ENCODE data around the gene RIC8B. TPM values are rescaled to one million over a fixed set of nuclear protein-coding genes. Genes with fewer than 3 reads are reported as not detected.

RIC8B gene
- total RNA-seq, 2 donors from 2014 or later: 15.8 to 18.2 TPM

GRCh38 chr12:106878804-106879203 lies 104.3 kb downstream of the RIC8B start:
- peaks cover 5% of the 10 kb centered on the region for H3K36me3 Mint-ChIP-seq
- H3K9me3 Mint-ChIP-seq: no peaks in the 10 kb centered on the region
- DNase-seq (ENCODE audit: low spot score) (no peak), ATAC-seq (no peak)
- H3K27ac Mint-ChIP-seq: no peak overlapping the region
- H3K4me3 Mint-ChIP-seq: no peak overlapping the region
- H3K27me3 Mint-ChIP-seq: no peaks in the 10 kb centered on the region
- peaks cover 3 to 5% of the 10 kb centered on the region in 2 donors for H3K4me1 Mint-ChIP-seq (ENCODE audit: low read depth in 2 of 2)

GRCh38 chr12:106879612-106880011 lies 105.1 kb downstream of the RIC8B start:
- H3K4me1 Mint-ChIP-seq (ENCODE audit: low read depth in 2 of 2): no peaks in the 10 kb centered on the region
- no peak overlapping the region for H3K27ac Mint-ChIP-seq
- no peaks in the 10 kb centered on the region for H3K9me3 Mint-ChIP-seq
- ATAC-seq (peak in 1 of 2 donors; percentile 51), DNase-seq (ENCODE audit: low spot score) (no peak)
- H3K4me3 Mint-ChIP-seq: no peak overlapping the region
- H3K27me3 Mint-ChIP-seq: no peaks in the 10 kb centered on the region
- peaks cover 6% of the 10 kb centered on the region for H3K36me3 Mint-ChIP-seq

GRCh38 chr12:106883426-106883825 lies 108.9 kb downstream of the RIC8B start:
- H3K36me3 Mint-ChIP-seq: peaks cover 11% of the 10 kb centered on the region
- ATAC-seq (no peak), DNase-seq (ENCODE audit: low spot score) (no peak)
- H3K4me3 Mint-ChIP-seq: no peak overlapping the region
- no peaks in the 10 kb centered on the region for H3K27me3 Mint-ChIP-seq
- no peaks in the 10 kb centered on the region for H3K4me1 Mint-ChIP-seq (ENCODE audit: low read depth in 2 of 2)
- no peak overlapping the region for H3K27ac Mint-ChIP-seq
- H3K9me3 Mint-ChIP-seq: no peaks in the 10 kb centered on the region

- Mint-ChIP-seq H3K27ac (no peak overlapping the region), H3K4me3 (no peak overlapping the region), H3K36me3 (peaks cover 11% of the 10 kb centered on the region), H3K9me3 (no peaks in the 10 kb centered on the region), H3K27me3 (no peaks in the 10 kb centered on the region), H3K4me1 (ENCODE audit: low read depth in 2 of 2) (no peaks in the 10 kb centered on the region)
- ATAC-seq: no peak
- no peak for DNase-seq (ENCODE audit: low spot score)
Observed at GRCh38 chr12:106885026-106885425, 110.5 kb downstream of the RIC8B start.

- DNase-seq (ENCODE audit: low spot score) (no peak), ATAC-seq (no peak)
- no peaks in the 10 kb centered on the region for H3K27me3 Mint-ChIP-seq
- H3K4me3 Mint-ChIP-seq: no peak overlapping the region
- no peaks in the 10 kb centered on the region for H3K9me3 Mint-ChIP-seq
- H3K4me1 Mint-ChIP-seq (ENCODE audit: low read depth in 2 of 2): no peaks in the 10 kb centered on the region
- H3K36me3 Mint-ChIP-seq: peaks cover 11% of the 10 kb centered on the region
- H3K27ac Mint-ChIP-seq: no peak overlapping the region
Observed at GRCh38 chr12:106885541-106886249, 111.2 kb downstream of the RIC8B start.

GRCh38 chr12:106886932-106887331 lies 112.5 kb downstream of the RIC8B start:
- no peaks in the 10 kb centered on the region for H3K4me1 Mint-ChIP-seq (ENCODE audit: low read depth in 2 of 2)
- H3K4me3 Mint-ChIP-seq: no peak overlapping the region
- ATAC-seq (no peak), DNase-seq (ENCODE audit: low spot score) (no peak)
- no peaks in the 10 kb centered on the region for H3K9me3 Mint-ChIP-seq
- peaks cover 11% of the 10 kb centered on the region for H3K36me3 Mint-ChIP-seq
- no peak overlapping the region for H3K27ac Mint-ChIP-seq
- H3K27me3 Mint-ChIP-seq: no peaks in the 10 kb centered on the region

GRCh38 chr12:106888348-106888970 lies 114.0 kb downstream of the RIC8B start:
- H3K4me1 Mint-ChIP-seq (ENCODE audit: low read depth in 2 of 2): no peaks in the 10 kb centered on the region
- H3K9me3 Mint-ChIP-seq: no peaks in the 10 kb centered on the region
- no peak for ATAC-seq
- DNase-seq (ENCODE audit: low spot score): no peak
- H3K4me3 Mint-ChIP-seq: no peak overlapping the region
- no peaks in the 10 kb centered on the region for H3K27me3 Mint-ChIP-seq
- peaks cover 9% of the 10 kb centered on the region for H3K36me3 Mint-ChIP-seq
- H3K27ac Mint-ChIP-seq: no peak overlapping the region

GRCh38 chr12:106889326-106889725 lies 114.8 kb downstream of the RIC8B start:
- DNase-seq (ENCODE audit: low spot score) (no peak), ATAC-seq (no peak)
- Mint-ChIP-seq H3K9me3 (no peaks in the 10 kb centered on the region), H3K27ac (no peak overlapping the region), H3K36me3 (peaks cover 5% of the 10 kb centered on the region), H3K27me3 (no peaks in the 10 kb centered on the region), H3K4me3 (no peak overlapping the region), H3K4me1 (ENCODE audit: low read depth in 2 of 2) (no peaks in the 10 kb centered on the region)

GRCh38 chr12:106889950-106890626 lies 115.6 kb downstream of the RIC8B start:
- Mint-ChIP-seq H3K27ac (no peak overlapping the region), H3K36me3 (peaks cover 2% of the 10 kb centered on the region), H3K4me3 (no peak overlapping the region), H3K27me3 (no peaks in the 10 kb centered on the region), H3K4me1 (ENCODE audit: low read depth in 2 of 2) (no peaks in the 10 kb centered on the region), H3K9me3 (no peaks in the 10 kb centered on the region)
- no peak for DNase-seq (ENCODE audit: low spot score)
- ATAC-seq: no peak

GRCh38 chr12:106892075-106892474 lies 117.6 kb downstream of the RIC8B start:
- ATAC-seq (no peak), DNase-seq (ENCODE audit: low spot score) (no peak)
- Mint-ChIP-seq H3K4me1 (ENCODE audit: low read depth in 2 of 2) (peaks cover 5 to 7% of the 10 kb centered on the region in 2 donors), H3K9me3 (no peaks in the 10 kb centered on the region), H3K27me3 (peaks cover 2 to 10% of the 10 kb centered on the region in 2 donors), H3K27ac (no peak overlapping the region), H3K4me3 (no peak overlapping the region), H3K36me3 (no peaks in the 10 kb centered on the region)

GRCh38 chr12:106893451-106893850 lies 119.0 kb downstream of the RIC8B start:
- H3K4me3 Mint-ChIP-seq: no peak overlapping the region
- H3K36me3 Mint-ChIP-seq: no peaks in the 10 kb centered on the region
- no peak for DNase-seq (ENCODE audit: low spot score)
- peaks cover 6 to 14% of the 10 kb centered on the region in 2 donors for H3K27me3 Mint-ChIP-seq
- peaks cover 5 to 7% of the 10 kb centered on the region in 2 donors for H3K4me1 Mint-ChIP-seq (ENCODE audit: low read depth in 2 of 2)
- no peaks in the 10 kb centered on the region for H3K9me3 Mint-ChIP-seq
- H3K27ac Mint-ChIP-seq: no peak overlapping the region
- ATAC-seq: no peak

GRCh38 chr12:106894774-106895173 lies 120.3 kb downstream of the RIC8B start:
- ATAC-seq (no peak), DNase-seq (ENCODE audit: low spot score) (no peak)
- no peak overlapping the region for H3K27ac Mint-ChIP-seq
- peaks cover 5 to 7% of the 10 kb centered on the region in 2 donors for H3K4me1 Mint-ChIP-seq (ENCODE audit: low read depth in 2 of 2)
- H3K27me3 Mint-ChIP-seq: peaks cover 9 to 18% of the 10 kb centered on the region in 2 donors
- H3K9me3 Mint-ChIP-seq: no peaks in the 10 kb centered on the region
- no peaks in the 10 kb centered on the region for H3K36me3 Mint-ChIP-seq
- H3K4me3 Mint-ChIP-seq: no peak overlapping the region

GRCh38 chr12:106896603-106897002 lies 122.1 kb downstream of the RIC8B start:
- Mint-ChIP-seq H3K27me3 (peaks cover 12 to 28% of the 10 kb centered on the region in 2 donors), H3K27ac (no peak overlapping the region), H3K4me1 (ENCODE audit: low read depth in 2 of 2) (peaks cover 5 to 7% of the 10 kb centered on the region in 2 donors), H3K36me3 (no peaks in the 10 kb centered on the region), H3K4me3 (no peak overlapping the region), H3K9me3 (no peaks in the 10 kb centered on the region)
- ATAC-seq (no peak), DNase-seq (ENCODE audit: low spot score) (no peak)

- Mint-ChIP-seq H3K36me3 (no peaks in the 10 kb centered on the region), H3K9me3 (no peaks in the 10 kb centered on the region), H3K4me3 (no peak overlapping the region), H3K27me3 (peaks cover 14 to 33% of the 10 kb centered on the region in 2 donors), H3K27ac (no peak overlapping the region), H3K4me1 (ENCODE audit: low read depth in 2 of 2) (peaks cover 5 to 7% of the 10 kb centered on the region in 2 donors)
- DNase-seq (ENCODE audit: low spot score): no peak
- ATAC-seq: no peak
Observed at GRCh38 chr12:106897082-106897481, 122.6 kb downstream of the RIC8B start.

Measured in natural killer cell treated with Interleukin-12 subunit alpha and Interleukin-12 subunit beta and Interleukin-15 and Interleukin-18, amount 100 ng/mL, for 72 hours (primary cell).